Measurements from ENCODE around the gene FLYWCH2. TPM values are rescaled to one million over a fixed set of nuclear protein-coding genes. Genes with fewer than 3 reads are reported as not detected.
A peak's percentile ranks its signal among the peaks of the same experiment; 100 is the strongest.

The FLYWCH2 gene
- total and polyA plus RNA-seq, 2 experiments from 2014 or later, result 30.9 to 45.0 TPM

GRCh38 chr16:2867661-2867986 is 15.4 kb upstream of the FLYWCH2 start:
- Histone ChIP-seq H3K9me2 (ENCODE audit: insufficient read depth) (no peaks in the 10 kb centered on the region; the same call in 1 of the 2 replicates), H2AFZ (peak overlapping the region; percentile 99), H3K36me3 (ENCODE audit: insufficient read depth) (no peaks in the 10 kb centered on the region), H3K27ac (ENCODE audit: low read depth) (peak overlapping the region; percentile 90), H3K4me3 (peak overlapping the region; percentile 64), H3F3A (replicated peaks; ENCODE audit: low read depth) (no peaks in the 10 kb centered on the region), H3K27me3 (ENCODE audit: insufficient read depth) (peaks cover 56% of the 10 kb centered on the region), H3K79me2 (replicated peaks; ENCODE audit: insufficient read depth) (no peaks in the 10 kb centered on the region), H4K20me1 (replicated peaks; ENCODE audit: insufficient read depth) (no peaks in the 10 kb centered on the region), H3K4me1 (ENCODE audit: insufficient read depth) (peaks cover 5% of the 10 kb centered on the region; the same call in 1 of the 2 replicates), H3K4me2 (peak overlapping the region; percentile 80)
- Mint-ChIP-seq H3K27me3 (ENCODE audit: insufficient read depth, low read depth, poor library complexity) (peaks cover 25% of the 10 kb centered on the region), H3K36me3 (ENCODE audit: low read depth) (no peaks in the 10 kb centered on the region), H3K27ac (no peak overlapping the region), H3K4me3 (peak overlapping the region; percentile 84), H3K9me3 (no peaks in the 10 kb centered on the region), H3K4me1 (no peaks in the 10 kb centered on the region)
- ATAC-seq, result no peak
- no peak for DNase-seq (ENCODE audit: low spot score)
- TF ChIP-seq ZNF331 (CRISPR knock-in tag; IDR thresholded peaks at IDR 0.05; ENCODE audit: low read depth) (no peak), STAT1 (IDR thresholded peaks at IDR 0.05; ENCODE audit: unreplicated experiment) (no peak), ZNF114 (CRISPR knock-in tag; IDR thresholded peaks at IDR 0.05) (no peak), JUNB (IDR thresholded peaks at IDR 0.05; ENCODE audit: unreplicated experiment) (no peak), EZH2phosphoT487 (IDR thresholded peaks at IDR 0.05; ENCODE audit: unreplicated experiment) (no peak), CREB1 (CRISPR knock-in tag; IDR thresholded peaks at IDR 0.05; ENCODE audit: low read depth) (no peak), POLR2AphosphoS5 (IDR thresholded peaks at IDR 0.05; ENCODE audit: low read depth) (no peak), NANOG (IDR thresholded peaks at IDR 0.05; ENCODE audit: borderline replicate concordance) (no peak), REST (IDR thresholded peaks at IDR 0.05; ENCODE audit: unreplicated experiment) (no peak)
- TF ChIP-seq, protein P1, sequence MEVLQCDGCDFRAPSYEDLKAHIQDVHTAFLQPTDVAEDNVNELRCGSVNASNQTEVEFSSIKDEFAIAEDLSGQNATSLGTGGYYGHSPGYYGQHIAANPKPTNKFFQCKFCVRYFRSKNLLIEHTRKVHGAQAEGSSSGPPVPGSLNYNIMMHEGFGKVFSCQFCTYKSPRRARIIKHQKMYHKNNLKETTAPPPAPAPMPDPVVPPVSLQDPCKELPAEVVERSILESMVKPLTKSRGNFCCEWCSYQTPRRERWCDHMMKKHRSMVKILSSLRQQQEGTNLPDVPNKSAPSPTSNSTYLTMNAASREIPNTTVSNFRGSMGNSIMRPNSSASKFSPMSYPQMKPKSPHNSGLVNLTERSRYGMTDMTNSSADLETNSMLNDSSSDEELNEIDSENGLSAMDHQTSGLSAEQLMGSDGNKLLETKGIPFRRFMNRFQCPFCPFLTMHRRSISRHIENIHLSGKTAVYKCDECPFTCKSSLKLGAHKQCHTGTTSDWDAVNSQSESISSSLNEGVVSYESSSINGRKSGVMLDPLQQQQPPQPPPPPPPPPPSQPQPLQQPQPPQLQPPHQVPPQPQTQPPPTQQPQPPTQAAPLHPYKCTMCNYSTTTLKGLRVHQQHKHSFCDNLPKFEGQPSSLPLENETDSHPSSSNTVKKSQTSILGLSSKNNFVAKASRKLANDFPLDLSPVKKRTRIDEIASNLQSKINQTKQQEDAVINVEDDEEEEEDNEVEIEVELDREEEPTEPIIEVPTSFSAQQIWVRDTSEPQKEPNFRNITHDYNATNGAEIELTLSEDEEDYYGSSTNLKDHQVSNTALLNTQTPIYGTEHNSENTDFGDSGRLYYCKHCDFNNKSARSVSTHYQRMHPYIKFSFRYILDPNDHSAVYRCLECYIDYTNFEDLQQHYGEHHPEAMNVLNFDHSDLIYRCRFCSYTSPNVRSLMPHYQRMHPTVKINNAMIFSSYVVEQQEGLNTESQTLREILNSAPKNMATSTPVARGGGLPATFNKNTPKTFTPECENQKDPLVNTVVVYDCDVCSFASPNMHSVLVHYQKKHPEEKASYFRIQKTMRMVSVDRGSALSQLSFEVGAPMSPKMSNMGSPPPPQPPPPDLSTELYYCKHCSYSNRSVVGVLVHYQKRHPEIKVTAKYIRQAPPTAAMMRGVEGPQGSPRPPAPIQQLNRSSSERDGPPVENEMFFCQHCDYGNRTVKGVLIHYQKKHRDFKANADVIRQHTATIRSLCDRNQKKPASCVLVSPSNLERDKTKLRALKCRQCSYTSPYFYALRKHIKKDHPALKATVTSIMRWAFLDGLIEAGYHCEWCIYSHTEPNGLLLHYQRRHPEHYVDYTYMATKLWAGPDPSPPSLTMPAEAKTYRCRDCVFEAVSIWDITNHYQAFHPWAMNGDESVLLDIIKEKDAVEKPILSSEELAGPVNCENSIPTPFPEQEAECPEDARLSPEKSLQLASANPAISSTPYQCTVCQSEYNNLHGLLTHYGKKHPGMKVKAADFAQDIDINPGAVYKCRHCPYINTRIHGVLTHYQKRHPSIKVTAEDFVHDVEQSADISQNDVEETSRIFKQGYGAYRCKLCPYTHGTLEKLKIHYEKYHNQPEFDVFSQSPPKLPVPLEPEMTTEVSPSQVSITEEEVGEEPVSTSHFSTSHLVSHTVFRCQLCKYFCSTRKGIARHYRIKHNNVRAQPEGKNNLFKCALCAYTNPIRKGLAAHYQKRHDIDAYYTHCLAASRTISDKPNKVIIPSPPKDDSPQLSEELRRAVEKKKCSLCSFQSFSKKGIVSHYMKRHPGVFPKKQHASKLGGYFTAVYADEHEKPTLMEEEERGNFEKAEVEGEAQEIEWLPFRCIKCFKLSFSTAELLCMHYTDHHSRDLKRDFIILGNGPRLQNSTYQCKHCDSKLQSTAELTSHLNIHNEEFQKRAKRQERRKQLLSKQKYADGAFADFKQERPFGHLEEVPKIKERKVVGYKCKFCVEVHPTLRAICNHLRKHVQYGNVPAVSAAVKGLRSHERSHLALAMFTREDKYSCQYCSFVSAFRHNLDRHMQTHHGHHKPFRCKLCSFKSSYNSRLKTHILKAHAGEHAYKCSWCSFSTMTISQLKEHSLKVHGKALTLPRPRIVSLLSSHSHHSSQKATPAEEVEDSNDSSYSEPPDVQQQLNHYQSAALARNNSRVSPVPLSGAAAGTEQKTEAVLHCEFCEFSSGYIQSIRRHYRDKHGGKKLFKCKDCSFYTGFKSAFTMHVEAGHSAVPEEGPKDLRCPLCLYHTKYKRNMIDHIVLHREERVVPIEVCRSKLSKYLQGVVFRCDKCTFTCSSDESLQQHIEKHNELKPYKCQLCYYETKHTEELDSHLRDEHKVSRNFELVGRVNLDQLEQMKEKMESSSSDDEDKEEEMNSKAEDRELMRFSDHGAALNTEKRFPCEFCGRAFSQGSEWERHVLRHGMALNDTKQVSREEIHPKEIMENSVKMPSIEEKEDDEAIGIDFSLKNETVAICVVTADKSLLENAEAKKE (CRISPR knock-in tag; IDR thresholded peaks at IDR 0.05), result no peak
- TF ChIP-seq, protein P2, sequence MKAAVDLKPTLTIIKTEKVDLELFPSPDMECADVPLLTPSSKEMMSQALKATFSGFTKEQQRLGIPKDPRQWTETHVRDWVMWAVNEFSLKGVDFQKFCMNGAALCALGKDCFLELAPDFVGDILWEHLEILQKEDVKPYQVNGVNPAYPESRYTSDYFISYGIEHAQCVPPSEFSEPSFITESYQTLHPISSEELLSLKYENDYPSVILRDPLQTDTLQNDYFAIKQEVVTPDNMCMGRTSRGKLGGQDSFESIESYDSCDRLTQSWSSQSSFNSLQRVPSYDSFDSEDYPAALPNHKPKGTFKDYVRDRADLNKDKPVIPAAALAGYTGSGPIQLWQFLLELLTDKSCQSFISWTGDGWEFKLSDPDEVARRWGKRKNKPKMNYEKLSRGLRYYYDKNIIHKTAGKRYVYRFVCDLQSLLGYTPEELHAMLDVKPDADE (IDR thresholded peaks at IDR 0.05), result no peak
- TF ChIP-seq, protein P3, sequence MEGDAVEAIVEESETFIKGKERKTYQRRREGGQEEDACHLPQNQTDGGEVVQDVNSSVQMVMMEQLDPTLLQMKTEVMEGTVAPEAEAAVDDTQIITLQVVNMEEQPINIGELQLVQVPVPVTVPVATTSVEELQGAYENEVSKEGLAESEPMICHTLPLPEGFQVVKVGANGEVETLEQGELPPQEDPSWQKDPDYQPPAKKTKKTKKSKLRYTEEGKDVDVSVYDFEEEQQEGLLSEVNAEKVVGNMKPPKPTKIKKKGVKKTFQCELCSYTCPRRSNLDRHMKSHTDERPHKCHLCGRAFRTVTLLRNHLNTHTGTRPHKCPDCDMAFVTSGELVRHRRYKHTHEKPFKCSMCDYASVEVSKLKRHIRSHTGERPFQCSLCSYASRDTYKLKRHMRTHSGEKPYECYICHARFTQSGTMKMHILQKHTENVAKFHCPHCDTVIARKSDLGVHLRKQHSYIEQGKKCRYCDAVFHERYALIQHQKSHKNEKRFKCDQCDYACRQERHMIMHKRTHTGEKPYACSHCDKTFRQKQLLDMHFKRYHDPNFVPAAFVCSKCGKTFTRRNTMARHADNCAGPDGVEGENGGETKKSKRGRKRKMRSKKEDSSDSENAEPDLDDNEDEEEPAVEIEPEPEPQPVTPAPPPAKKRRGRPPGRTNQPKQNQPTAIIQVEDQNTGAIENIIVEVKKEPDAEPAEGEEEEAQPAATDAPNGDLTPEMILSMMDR (conservative IDR thresholded peaks at IDR 0.05; ENCODE audit: low read depth in 2 of 2), result no peak
